ENCODE measurements around the gene EGLN1.
A peak's percentile ranks its signal among the peaks of the same experiment; 100 is the strongest.
"Not testable (repeated sequence)": the region's sequence is repeated elsewhere in the genome, so short reads cannot be mapped to it uniquely, and the experiment has no call there.

EGLN1 gene

DNA sequence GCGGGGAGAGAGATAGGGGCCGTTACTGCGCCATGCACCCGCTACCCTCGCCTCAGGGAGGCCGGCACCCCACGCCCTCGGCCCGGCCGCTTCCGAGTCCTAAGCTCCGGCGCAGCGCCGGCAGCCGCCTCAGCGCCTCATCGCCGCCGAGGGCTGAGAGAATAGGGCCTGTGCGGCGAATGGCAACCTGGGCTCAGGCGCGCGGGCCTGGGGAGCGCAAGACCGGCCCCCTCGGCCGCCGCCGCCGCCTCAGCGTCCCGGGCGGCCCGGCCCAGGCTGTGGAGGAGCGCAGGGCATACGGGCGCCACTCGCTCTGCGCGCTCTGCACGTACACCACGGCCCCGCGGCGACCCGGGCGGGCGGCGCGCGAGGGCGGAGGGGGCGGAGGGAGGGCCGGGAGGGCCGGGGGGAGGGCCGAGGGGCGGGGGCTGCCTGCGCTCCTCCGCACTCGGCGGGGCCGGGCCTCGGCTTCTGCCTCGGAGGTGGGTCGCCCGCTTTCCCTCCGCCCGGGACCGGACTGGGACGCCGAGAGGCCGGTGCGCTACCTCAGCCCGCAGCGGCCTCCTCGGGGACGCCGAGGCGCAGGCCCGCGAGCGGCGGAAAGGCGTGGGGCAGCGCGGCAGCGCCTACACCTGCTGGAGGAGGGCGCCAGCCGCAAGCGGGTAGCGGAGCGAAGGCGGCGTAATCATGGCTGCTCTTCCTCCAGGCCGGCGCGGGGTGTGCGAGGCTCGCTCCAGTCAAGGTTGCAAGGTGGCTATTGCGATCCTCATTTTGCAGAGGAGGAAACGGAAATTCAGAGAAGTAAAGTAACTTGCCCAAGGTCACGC, at the start of gene EGLN1:
EGLN1 (minus strand) TSS at position 317 of the 827 bp plus-strand sequence. CDS start 399 bp downstream, outside the sequence.
- DNase-seq, result peak; percentile 35 to 85

DNA sequence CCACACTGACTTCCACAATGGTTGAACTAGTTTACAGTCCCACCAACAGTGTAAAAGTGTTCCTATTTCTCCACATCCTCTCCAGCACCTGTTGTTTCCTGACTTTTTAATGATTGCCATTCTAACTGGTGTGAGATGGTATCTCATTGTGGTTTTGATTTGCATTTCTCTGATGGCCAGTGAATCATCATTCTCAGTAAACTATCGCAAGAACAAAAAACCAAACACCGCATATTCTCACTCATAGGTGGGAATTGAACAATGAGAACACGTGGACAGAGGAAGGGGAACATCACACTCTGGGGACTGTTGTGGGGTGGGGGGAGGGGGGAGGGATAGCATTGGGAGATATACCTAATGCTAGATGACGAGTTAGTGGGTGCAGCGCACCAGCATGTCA, 49.4 kb upstream of the EGLN1 start:
- DNase-seq, result not testable (repeated sequence)

DNA sequence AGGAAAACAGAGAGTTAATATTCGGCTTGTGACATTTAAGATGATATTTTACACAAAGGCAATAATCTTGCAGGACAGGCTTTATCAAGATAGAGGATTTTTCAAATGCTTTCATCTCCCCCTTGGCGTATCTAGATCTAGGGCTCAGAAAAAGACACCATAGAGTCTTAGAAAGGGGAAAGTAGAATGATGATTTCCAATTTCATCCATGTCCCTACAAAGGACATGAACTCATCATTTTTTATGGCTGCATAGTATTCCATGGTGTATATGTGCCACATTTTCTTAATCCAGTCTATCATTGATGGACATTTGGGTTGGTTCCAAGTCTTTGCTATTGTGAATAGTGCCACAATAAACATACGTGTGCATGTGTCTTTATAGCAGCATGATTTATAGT, 48.9 kb upstream of the EGLN1 start:
- DNase-seq, result not testable (repeated sequence)

DNA sequence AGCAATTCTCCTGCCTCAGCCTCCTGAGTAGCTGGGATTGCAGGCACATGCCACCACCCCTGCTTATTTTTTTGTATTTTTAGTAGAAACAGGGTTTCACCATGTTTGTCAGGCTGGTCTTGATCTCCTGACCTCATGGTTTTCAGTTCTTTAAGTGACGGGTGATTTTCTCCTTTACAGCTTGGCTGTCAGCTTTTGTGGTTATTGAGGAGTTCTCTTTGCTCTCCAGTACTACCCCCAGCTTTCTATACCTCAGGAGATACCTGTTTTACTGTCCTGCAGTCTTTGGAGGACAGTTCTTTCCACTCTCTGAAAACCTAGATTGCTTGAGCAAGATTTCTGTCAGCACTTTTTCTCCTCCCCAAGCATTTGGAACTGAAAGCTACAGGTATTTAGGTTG, 45.9 kb upstream of the EGLN1 start:
- no peak for DNase-seq

DNA sequence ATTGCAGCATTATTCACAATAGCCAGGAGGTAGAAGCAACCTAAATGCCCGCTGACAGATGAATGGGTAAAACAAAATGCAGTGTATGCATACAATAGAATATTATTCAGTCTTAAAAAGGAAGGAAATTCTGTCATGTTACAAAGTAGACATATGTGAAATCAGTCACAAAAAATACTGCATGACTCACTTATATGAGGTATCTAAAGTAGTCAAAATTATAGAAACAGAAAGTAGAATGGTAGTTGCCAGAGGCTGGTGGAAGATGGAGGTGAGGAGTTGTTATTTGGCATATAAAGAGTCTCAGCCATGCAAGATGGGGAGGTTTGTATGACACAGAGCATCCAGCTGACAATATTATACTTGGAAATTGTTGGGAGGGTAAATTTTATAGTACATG, 43.0 kb upstream of the EGLN1 start:
- DNase-seq, result no peak

DNA sequence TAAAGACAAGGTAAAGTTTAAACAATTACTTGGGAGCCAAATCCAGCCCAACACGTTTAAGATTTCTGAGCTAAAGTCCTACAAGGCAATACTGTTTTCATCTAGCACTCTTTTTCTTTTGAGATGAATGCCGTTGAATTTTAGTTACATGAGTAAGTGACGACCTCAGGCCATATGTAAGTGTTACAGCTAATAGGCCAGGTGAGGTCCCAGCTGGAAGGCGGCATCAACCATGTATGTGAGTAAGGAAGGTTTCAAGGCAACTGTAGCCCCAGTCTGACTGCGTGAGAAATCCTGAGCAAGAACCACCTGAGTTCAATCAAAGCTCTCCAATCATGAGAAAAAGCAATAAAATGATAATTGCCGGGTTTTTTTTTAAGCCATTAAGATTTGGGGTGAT, 41.5 kb upstream of the EGLN1 start:
- DNase-seq, result no peak

DNA sequence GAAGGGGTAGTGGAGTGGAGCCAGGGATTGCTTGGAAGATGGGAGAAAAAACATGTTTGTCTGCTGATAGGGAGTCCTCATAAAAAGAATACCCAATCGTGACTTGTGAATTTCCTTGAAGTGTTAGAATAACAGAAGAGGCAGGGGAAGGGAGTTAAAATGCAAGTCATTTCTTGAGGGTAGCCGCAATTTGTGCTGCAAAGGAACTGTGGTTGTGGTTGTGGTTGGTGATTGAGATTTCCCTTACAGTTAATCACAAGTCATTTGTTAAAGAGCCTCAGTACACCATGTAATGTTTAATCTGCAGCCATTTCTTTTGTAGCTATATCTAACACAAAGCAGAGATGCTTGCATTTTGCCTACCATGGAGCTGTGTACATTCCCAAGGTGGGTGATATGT, 38.5 kb upstream of the EGLN1 start:
- DNase-seq, result no peak

DNA sequence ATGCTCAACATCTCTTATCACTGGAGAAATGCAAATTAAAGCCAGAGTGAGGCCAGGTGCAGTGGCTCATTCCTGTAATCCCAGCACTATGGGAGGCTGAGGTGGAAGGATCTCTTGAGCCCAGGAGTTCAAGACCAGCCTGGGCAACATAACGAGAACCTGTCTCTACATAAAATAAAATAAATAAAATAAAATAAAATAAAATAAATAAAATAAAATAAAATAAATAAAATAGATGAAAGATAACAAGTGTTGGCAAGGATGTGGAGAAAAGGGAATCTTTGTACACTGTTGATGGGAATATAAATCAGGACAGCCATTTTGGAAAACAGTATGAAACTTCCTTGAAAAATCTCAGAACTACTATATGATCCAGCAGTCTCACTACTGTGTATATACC, 37.4 kb upstream of the EGLN1 start:
- not testable (repeated sequence) for DNase-seq

DNA sequence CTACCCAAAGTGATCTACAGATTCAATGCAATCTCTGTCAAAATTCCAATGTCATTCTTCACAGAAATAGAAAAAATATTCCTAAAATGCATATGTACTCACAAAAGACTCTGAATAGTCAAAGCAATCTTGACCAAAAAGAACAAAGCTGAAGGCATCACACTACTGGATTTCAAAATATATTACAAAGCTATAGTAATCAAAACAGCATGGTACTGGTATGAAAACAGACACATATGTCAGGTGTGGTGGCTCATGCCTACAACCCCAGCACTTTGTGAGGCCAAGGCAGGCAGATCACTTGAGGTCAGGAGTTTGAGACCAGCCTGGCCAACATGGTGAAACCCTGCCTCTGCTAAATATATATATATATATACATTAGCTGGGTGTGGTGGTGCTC, 35.9 kb upstream of the EGLN1 start:
- not testable (repeated sequence) for DNase-seq

DNA sequence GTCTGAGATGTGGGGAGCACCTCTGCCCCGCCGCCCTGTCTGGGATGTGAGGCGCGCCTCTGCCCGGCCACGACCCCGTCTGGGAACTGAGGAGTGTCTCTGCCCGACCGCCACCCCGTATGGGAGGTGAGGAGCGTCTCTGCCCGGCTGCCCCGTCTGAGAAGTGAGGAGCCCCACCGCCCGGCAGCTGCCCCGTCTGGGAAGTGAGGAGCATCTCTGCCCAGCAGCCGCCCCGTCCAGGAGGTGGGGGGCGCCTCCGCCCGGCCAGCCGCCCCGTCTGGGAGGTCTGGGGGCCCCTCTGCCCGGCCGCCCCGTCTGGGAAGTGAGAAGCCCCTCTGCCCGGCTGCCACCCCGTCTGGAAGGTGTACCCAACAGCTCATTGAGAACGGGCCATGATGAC, 32.0 kb upstream of the EGLN1 start:
- not testable (repeated sequence) for DNase-seq

DNA sequence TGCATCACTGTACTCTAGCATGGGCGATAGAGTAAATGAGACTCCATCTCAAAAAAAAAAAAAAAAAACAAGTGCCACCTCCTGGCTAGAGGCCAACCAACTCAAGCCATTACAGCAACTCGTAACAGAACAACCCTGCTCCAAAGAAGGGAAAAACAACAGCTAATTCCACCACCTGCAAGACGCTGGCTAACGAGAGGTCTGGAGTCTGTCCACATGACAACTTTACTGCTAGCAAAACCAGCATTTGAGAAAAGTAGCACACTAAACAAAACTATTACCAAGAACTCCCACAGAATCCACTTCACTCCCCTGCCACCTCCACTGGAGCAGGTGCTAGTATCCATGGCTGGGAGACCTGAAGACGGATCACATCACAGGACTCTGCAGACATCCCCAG, 24.1 kb upstream of the EGLN1 start:
- DNase-seq, result no peak

DNA sequence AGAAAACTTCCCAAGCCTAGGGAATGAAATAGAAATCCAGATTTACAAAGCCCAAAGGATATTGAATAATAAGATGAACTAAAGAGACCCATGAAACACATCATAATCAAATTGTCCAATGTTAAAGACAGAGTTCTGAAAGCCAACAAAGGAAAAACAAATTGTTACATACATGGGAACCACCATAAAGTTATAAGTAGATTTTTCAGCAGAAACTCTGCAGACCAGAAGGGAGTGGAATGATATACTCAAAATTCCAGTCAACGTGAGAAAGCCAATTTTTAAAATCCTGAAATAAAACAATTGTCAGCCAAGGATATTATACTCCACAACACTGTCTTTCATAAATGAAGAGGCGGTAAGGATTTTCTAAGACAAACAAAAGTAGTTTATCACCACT, 22.0 kb upstream of the EGLN1 start:
- DNase-seq, result no peak

DNA sequence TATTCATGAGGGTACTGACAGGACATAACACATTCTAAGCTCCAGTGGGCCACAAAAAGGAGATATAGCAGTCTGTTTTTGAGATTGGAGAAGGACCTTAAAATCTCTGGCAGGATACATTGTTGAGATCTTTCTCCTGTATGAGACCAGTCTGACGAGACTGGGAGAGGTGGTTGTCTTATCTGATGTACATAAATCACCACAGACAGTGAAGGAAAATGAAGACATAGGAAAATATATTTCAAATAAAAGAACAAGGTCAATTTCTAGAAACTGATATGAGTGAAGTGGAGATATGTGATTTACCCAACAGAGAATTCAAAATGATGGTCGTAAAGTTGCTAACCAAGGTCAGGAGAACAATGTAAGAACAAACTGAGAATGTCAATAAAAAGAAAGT, 21.3 kb upstream of the EGLN1 start:
- DNase-seq, result no peak

DNA sequence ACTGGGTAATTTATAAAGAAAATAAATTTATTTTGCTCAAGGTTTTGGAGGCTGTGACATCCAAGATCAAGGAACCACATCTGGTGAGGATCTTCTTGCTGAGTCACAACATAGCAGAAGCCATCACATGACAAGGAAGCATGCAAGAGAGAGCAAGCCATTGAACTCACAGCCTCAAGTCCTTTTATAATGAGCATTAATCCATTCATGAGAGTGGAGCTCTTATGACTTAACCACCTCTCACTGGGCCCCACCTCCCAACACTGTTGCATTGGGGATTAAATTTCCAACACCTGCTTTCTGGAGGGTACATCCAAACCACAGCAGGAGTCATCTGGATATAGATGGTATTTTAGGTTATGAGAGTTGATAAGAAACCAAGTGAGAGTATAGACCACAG, 20.6 kb upstream of the EGLN1 start:
- DNase-seq, result no peak

DNA sequence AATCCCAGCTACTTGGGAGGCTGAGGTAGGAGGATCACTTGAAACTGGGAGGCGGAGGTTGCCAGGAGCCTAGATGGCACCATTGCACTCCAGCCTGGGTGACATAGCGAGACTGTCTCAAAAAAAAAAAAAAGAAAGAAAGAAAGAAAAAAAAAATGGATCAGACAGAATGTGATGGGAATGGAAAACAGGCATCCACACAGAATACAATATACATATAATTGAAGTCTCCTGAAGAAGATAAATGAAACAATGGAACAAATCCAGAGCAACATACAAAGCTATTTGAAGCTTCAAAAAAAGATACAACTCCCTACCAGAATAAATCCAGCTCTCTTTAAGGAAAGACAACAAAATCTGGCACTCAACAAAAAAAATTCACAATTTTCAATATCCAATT, 10.9 kb upstream of the EGLN1 start:
- no peak for DNase-seq

DNA sequence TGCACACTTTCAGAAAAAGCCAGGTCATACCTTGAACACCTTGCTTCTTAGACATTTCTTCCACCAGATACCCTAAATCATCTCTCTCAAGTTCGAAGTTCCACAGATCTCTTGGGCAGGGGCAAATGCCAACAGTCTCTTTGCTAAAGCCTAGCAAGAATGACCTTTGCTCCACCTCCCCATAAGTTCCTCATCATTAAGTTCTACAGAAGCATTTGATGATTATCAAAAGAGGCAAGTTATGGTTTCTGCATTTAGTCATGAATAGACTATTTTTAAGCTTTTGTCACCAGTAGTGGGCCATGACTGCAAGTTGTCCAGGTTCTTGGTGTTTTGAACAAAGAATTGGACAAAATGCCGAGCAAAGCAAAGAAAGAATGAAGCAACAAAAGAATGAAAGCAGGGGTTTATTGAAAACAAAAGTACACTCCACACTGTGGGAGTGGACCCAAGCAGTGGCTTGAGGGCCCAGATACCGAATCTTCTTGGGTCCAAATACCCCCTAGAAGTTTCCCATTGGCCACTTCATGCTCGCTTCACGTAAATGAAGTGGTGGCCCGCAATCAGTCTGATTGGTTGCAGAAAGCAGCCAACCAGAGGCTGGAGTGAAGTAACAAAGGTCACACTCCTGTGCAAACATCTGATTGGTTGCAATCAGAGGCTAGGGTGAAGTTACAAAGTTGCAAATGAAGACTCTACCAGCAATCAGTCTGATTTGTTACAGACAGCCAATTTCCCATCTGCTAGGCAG, 9.8 kb upstream of the EGLN1 start:
- no peak for DNase-seq

DNA sequence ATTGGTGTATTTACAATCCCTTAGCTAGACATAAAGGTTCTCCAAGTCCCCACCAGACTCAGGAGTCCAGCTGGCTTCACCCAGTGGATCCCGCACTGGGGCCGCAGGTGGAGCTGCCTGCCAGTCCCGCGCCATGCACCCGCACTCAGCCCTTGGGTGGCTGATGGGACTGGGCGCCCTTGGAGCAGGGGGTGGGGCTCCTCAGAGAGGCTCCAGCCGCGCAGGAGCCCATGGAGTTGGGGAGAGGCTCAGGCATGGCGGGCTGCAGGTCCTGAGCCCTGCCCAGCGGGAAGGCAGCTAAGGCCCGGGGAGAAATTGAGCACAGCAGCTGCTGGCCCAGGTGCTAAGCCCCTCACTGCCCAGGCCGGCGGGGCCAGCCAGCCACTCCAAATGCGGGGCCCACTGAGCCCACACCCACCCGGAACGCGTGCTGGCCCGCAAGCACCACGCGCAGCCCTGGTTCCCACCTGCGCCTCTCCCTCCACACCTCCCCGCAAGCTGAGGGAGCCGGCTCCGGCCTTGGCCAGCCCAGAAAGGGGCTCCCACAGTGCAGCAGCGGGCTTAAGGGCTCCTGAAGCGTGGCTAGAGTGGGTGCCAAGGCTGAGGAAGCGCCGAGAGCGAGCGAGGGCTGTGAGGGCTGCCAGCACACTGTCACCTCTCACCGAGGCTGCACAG, 8.7 kb upstream of the EGLN1 start:
- DNase-seq, result not testable (repeated sequence)

DNA sequence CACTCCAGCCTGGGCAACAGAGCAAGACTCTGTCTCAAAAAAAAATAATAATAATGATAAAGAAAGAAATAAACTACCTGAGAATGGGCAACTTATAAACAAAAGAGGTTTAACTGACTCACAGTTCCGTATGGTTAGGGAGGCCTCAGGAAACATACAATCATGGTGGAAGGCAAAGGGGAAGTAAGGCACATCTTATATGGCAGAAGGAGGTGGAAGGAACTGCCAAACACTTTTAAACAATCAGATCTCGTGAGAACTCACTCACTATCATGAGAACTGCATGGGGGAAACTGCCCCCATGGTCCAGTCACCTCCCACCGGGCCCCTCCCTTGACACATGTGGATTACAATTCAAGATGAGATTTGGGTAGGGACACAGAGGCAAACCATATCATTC, 6.3 kb upstream of the EGLN1 start:
- no peak for DNase-seq

DNA sequence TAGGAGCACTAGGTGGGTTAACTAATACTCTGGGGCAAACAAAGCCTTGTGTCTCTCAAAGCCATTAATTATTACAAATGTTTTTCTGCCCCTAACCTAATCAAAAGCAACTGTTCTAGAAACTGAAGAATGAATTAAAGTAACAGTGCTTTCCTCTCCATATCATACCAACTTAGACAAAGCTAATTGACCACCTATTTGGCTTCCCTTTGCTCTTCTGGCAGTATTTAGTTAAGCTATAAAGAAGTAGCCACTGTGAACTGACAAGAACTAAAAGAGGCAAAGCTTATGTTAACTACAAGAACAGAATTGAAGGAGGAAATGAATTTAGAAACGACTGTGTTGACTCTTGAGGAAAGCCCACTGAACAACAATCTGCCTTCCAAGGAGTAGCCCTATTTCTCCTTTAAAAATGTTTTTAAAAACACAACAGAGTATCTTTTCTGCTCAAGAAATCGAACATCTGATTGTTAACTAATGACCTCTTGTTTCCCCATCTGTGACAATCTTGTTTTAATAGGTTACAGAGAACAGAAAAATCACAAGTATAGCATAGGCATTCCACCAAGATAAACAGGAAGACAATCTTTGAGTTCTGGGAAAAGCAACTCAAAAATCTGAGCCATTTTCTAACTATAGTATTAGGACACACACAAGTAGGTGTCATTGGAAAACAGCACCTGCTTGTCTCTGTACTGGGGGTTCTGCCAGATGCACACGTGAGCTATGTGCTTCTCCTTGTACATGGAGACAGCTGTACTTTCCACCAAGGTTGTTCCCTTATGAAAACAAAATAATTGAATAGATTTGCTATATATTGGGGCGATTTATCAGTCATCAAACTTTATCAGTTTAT, 3.1 kb upstream of the EGLN1 start:
- DNase-seq, result no peak

DNA sequence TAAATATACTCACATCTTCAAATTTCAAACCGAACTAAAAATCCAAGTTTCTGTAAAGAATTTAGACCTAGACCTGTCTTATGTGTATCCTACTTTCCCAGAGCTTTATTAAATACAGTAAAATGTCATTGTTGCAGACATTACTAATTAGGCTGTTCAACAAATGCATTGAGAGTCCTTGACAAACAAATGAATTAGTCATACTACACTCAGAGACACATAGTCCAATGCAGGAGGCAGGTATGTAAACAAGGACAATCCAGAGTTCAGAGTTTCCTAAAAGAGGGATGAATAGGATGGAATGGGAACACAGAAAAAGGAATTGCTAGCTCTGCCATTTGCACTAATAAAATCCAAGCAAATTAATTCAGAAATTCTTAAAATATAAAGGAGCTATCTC, 1.6 kb upstream of the EGLN1 start:
- DNase-seq, result peak in 1 of 2 experiments; percentile 22

DNA sequence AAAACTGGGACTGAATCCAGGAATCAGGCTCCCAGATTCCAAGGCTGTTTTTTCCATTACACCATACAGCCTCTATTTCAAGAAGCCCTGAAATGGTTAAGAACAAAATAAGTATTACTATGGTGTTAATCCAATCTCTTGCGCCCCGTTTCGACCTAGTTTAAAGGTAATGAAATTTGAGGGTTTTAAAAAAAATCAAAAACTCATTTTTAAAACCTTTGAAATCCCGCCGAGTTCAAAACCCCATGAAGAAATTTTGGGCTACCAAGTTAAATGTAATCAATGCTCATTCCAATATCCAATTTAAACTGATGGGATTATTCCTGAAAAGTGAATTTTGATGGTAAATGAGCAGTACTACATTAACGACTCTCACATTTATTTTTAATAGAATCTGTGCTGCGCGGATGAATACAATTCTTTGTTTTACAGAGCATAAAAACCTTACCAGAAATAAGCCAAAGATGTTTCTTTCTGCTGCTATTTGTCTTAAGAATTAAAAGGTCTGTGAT, 767 bp upstream of the EGLN1 start:
- no peak for DNase-seq

DNA sequence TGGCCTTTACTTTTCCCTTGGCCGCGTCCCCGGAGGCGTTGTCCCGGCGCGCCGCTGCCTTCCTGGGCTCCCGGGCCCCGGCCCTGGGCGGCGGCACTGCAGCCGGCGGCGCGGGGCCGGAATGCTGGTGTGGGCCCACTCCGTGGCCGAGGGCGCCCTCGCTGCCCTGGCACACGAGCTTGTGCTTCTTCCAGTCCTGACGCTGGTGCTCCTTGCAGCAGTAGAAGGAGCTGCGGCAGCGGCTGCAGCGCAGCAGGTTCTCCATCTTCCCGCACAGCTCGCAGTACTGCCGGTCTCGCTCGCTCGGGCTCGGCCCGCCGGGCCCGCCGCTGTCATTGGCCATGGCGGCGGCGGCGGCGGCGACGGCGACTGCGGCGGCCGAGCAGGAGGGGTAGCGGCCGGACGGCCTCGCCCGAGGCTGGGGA, 529 bp downstream of the EGLN1 start:
- DNase-seq, result peak in 1 of 2 experiments; percentile 65

All from NCI-H526 (cell line).